GM19467 (cell line): ENCODE results near the gene BUB3.

ENCODE experiments used
- ATAC-seq: cut with Tn5 transposase; IDR thresholded peaks from one replicate; pipeline ENCODE4 v1.9.1; 2021; ENCODE audit warnings: mild to moderate bottlenecking, moderate library complexity; ENCODE audit not compliant: unreplicated experiment

BUB3 gene

DNA sequence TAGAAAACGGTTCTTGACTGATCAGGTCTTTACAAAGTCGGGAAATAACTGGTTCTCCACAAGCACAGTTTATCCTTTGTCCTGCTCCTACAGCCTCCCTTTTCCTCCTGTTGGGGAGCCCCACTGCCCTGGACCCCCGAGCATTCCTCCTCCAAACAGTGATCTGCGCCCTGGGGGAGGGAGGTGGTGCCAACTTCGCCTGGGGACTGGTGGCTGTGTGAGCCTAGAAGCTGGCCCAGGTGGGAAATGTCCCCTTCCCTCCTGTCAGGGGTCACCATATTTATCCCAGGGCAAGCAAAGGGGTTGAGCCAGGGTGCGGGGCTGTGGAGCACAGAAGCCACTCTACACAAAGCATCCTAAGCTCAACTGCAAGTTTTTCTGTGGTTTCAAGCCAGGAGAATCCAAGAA lies 13.2 kb upstream of the BUB3 start:
- ATAC-seq: no peak

DNA sequence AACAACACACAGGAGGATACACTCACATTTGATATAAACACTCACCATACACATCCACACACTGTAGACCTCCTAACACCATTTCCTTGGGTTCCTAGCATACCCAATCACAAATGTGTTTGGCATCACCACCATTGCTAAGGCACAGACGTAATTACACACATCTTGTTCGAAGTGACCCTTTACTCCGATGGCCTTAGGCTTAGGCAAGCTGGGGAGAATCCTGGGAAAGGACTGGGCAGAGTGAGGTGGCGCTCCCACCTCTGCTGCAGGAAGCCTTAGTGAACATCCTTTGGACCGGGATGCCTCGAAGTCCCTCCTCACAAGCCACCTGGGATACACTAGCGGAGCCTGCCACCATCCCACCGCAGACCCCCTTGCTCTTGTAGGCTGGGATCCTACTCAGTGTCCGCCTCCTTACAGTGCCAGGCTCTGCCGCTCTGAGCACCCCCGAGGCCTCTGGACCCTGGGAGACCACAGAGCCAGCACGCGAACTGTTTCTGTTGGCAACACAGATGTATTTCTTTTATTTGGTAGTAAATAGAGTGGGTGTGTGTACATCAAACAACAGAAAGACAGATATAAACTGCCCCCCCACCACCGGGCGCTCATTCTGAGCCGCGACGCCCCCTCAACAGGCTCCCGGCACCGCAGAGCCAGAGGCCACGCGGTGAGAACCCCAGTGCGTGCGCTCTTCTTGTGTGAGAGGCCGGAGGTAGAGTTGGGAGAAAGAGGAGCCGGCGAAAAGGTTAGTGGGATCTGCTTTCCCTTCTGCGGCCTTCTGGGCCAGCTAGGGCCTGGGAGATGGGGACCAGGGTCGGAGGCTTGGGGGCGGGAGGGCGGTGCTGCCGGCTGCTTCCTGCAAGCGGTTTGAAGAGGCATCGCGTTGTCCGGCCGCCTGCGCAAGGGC lies 12.2 kb upstream of the BUB3 start:
- no peak for ATAC-seq

DNA sequence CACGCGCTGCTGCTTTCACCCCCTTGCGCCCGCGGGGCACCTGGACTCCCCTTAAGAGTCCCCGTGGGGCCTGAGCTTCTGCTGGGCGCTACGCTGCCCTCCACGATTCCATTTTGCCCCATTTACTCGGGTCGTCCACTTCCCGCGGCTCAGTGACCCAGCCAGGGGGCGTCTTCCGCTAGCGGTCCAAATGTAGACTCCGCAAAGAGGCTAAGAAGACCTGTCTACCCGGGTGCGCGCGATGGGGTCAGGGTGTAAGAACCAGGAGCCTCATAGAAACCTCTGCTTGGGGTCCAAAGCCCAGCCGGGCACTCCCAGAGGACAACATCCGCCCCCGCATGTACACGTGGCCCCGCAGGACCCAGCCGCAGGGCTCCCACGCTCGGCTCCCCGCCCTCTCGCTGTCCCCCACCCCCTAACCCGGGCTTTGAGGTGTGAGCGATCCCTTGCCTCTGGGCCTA lies 11.5 kb upstream of the BUB3 start:
- ATAC-seq: no peak

DNA sequence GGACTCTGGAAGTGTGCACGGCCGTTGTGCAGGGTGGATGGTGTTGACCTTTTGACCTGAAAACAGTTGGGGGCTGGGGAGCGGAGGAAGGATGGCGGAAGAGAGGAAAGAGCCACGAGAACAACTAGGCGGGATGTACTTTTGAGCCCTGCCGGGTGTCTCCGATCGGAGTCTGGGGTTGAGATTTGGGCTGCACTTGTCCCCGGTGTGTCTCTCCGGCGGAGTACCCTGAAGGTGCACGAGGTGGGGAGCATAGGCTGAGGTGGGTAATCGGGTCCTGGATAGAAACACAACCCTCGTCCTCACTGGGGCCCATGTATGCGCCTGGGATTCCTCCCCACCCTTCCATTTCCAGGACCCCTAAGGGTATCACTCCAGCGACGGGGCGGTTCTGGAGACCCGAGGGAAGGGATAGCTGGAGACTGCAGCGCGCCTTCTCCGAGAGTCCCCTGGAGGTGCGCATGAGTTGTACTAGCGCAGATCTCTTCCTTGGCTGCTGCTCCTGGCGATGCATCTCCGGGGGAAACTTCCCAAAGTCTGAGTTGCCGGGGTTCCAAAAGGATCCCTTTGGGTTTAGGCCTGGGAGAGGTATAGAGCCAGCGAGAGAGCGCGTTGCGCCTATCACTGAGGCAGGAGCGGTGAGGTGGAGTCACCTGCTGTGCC lies 10.9 kb upstream of the BUB3 start:
- ATAC-seq: no peak

DNA sequence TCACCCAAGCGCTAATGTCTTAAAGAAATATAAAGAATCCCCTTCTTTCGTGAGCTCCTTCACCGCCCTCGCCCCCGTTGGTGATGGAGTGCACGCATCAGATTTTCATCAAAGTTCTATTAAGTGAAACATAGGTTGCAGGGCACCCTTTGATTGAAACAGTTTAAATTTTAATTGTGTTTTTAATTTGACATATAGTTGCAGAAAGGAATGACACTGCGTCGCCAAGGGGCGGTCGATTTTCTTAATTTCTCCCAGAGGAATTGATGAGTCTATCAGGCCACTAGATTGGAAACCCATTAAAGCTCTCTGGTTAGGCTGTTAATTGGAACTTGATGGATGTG lies 10.4 kb upstream of the BUB3 start:
- ATAC-seq: no peak

DNA sequence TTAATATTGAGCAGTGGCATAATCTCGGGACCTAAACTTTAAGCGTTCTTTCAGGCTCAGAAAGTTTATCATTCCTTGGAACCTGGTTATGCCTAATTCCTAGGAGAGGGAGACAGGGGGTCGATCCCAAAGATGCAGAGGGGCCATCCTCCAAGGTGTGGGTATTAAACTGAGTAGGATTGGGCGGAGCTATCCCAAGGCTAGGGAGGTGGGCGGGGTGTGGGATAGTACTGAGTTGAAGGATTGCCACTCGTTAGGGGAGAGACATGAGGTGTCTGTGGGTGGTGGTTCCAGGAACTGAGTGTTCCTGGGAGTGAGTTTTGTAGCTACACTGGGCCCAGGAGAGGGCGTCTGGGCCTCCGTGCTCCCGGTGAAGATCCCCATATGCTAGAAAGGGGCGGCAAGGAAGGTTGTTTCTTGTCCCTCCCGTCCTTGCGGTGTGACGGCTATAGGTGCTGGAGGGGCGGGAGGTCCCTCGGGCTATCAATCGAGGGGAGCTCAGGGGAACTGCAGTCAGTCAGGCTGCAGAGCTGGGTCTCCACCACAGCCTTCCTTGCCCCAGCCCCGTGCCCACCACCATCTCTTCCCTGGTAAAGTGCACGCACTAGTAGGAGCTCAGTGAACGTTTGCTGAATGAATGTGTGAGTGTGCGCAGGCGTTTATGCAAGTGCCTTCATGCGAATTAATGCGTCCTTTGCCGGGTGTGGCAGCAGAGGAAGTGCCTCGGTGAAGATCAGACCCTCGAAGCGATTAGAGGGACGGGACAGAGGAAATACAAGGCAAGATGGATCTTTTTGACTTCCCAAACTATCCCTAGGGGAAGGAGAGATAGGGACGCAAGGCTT lies 9.3 kb upstream of the BUB3 start:
- ATAC-seq: no peak

DNA sequence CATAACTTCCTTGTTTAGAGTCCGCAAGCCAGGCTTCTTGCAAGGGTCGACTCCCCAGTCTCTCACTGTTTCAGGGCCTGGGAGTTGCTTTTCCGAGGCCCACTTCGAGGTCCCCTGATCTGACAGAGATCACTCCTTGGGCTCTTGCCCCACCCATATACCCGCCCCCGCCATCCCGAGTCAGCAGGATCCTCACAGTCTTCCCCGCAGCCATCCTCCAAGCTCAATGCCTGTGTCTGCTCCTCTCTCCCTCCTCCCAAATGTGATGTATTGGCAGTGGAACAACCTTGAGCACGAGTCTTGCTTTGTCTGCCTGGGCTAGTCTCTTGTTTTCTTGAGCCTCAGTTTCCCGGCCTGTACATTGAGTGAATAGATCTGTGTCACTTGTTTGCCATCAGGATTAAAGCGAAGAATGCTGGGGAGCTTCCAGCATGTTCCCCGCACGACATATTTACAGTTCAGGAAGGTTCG lies 8.6 kb upstream of the BUB3 start:
- ATAC-seq: no peak

DNA sequence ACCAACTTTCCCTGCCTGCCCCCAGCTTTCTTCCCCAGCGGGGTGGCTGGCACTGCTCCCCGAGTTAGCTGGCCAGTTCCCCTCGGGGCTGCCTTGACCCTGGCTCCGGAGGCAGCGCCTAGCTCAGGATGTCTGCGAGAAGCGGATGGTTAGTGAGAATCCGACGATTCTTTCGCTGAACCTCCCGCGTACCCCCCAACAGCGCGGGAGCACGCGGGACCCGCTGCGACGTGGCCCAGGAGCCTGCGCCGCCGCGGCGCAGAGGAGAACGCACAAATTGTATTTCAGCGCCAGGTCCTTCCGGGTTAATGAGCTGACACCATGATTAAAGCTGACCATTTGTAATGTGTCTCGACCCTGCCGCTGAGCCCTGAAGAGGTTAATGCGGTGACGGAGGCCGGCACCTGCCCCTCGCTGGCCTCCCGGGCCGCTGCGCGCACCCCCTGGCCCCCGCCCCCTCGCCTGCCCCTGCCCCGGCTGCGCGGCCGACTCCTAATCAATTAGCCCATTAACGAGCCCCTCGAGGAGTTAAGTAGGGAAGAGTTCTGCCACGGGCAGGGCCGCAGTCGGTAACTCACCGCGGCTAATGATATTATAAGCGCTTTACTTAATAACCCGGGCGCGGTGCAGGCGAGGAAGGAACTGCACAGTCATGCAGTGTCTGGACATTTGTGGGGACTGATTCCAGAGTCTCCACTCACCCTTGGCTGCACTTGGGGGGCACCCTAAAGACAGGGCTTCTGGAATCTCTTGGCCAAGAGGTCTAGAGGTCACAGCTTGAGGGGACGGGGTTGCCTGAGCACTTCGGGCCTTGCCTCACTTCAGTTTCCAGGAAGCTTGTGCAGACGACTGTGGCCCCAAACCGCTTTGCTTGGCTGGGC lies 7.9 kb upstream of the BUB3 start:
- ATAC-seq: no peak

DNA sequence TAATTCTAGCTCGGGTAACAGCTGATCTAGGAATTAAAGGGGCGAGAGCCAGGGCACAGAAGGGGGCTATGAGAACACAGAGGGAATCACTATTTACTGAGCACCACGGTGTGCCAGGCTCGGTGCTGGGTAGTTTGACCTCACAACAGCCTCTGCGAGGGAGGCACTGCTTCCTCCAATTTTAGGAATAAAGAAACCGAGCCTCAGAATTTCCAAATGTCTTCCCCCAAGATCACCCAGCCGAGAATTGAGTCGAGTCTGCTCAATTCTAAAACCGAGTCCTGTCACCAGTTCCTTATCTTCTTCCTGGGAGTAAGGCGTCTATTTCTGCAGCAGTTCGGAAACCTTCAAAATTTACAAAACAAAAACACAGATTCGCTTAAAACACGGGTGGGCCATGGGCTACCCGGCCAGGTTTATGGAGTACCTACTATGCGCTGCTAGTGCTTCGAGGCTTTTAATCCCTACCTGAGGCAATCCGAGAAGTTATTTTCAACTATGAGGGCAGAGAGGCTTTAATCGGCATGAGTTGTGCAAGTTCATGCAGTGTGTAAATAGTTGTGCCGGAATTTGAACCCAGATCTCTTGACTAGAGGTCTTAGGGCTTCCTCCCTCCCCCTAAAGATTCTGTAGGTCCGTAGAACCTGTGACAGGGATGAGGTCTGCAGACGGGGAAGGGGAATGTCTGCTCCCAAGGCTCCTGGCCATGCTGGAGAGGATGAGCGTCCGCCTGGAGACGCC lies 7.1 kb upstream of the BUB3 start:
- ATAC-seq: no peak

DNA sequence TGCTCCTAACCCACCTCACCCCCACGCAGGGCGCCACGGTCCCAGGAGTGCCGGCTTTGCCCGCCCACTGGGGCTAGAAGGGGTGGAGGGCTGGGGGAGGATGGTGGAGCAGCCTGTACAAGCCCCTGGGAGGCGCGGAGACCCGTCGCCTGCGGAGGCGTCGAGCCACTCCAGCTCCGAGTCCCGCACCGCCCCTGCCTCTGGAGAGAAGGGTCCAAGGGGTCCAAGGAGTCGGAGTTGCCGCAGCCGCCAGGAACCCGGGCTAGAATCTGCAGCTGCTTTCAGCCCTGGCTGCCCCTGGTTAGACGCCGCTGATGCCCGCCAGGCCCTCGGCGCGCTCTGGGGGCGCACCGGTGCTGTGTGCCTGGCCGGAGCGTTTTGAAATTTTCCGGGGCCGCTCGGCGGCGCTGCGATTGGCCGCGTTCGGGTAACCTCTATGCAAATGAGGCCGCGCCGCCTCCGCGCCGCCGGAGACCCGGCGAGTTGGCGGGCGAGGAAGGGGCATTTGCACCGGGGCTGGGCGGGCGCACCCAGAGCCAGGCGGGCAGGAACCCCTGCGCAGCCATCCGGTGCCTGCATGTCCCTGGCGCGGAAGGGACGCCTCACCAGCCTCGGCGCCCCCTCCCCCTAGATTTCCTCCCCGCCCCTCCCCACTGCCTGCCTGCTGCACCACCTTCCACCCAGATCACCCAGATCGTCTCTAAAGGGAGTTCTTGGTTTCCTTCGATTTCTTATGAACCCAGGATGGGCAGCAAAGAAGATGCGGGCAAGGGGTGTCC lies 6.4 kb upstream of the BUB3 start, which contains the start of gene HMX2:
HMX2 (plus strand) TSS at position 502 of the 779 bp plus-strand sequence; CDS start at position 745, 243 bp downstream.
- ATAC-seq: no peak

DNA sequence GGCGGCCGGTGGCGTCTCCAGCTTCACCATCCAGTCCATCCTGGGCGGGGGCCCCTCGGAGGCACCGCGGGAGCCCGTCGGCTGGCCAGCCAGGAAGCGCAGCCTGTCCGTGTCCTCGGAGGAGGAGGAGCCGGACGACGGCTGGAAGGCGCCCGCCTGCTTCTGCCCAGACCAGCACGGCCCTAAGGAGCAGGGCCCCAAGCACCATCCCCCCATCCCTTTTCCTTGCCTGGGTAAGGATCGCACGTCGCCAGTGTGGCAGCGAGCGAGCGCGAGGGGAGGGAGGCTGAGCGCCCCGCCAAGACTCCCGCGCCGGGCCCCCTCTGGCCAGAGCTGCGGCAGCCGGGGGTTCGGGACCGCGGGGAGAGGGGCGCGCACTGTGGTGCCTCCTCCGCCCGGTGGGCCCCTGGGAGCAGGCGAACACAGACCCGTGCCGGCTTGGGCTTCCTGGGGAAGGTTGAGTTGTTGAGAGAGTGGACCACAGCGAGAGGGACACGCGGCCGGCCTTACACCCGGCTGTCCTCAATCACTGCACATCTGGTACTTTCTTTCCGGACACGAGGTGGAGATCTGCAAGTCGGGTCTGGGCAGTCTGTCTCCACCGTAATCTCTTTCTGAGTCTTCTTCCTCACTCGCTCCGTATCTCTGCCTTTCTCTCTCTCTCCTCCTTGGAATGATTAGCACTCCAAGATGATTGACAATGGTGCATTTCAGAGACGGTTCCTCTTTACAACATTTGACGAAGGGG lies 5.6 kb upstream of the BUB3 start:
- no peak for ATAC-seq

DNA sequence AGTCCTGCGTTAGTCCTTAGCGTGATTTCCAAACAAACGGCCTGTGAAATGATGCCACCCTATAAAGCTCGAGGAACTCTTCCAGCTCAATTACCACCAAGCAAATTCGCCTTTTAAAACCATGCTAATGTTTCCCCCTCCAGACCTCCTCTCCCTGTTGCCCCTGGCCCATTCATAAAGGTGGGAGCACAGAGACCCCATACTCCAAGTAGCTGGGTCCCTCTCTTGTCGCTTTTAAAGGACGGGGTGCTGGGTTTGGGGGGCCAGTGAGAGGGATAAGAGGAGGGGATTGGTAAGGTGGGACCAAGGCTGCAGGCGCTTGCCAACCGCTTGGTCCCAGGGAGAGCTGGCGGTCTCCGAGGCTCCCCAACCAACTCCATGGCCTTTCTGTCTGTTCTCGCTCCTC lies 5.0 kb upstream of the BUB3 start:
- no peak for ATAC-seq

DNA sequence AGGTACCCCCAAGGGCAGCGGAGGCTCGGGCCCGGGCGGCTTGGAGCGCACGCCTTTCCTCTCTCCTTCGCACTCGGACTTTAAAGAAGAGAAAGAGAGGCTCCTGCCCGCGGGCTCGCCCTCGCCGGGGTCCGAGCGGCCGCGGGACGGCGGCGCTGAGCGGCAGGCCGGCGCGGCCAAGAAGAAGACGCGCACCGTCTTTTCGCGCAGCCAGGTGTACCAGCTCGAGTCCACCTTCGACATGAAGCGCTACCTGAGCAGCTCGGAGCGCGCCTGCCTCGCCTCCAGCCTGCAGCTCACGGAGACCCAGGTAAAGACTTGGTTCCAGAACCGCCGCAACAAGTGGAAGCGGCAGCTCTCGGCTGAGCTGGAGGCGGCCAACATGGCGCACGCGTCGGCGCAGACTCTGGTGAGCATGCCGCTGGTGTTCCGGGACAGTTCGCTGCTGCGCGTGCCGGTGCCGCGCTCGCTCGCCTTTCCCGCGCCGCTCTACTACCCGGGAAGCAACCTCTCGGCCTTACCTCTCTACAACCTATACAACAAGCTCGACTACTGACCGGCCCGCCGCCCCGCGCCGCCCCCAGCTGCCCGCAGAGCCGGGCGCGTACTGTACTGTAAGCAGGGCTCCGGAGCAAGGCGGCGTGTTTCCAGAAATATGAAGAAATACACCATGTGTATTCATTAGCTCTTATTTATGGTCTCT lies 4.5 kb upstream of the BUB3 start:
- no peak for ATAC-seq

DNA sequence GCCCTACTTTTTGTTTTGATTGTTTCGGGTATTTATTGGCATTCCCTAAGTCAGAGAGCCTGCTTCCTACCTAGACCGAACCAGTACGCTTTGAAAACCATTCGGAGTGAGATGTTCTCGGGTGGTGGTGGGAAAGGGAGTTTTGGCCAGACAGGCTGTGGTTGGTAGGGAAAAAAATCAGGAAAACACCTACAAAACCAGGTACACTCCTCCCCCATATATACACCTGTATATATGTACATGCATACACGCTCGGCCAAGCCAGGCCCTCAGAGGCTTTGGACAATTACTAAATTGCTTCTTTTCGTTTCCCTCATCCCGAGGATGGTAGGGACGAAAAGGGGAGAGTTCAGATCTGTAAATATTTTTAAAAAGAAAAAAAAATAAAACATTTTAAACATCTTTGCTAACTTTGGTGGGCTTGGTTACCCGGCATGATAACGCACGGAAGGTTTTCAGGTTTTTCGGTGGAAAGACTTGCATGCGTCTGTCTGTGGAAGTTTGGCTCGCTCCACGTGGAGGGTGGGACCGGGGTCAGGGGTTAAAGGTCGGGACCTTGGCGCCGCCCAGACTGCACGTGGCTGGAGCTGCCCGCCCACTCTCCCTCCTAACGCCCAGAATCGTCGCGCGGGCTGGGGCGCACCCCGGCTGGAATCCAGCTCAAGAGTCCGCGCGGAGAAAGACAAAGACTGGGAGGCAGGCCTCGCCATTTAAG lies 3.8 kb upstream of the BUB3 start:
- no peak for ATAC-seq

DNA sequence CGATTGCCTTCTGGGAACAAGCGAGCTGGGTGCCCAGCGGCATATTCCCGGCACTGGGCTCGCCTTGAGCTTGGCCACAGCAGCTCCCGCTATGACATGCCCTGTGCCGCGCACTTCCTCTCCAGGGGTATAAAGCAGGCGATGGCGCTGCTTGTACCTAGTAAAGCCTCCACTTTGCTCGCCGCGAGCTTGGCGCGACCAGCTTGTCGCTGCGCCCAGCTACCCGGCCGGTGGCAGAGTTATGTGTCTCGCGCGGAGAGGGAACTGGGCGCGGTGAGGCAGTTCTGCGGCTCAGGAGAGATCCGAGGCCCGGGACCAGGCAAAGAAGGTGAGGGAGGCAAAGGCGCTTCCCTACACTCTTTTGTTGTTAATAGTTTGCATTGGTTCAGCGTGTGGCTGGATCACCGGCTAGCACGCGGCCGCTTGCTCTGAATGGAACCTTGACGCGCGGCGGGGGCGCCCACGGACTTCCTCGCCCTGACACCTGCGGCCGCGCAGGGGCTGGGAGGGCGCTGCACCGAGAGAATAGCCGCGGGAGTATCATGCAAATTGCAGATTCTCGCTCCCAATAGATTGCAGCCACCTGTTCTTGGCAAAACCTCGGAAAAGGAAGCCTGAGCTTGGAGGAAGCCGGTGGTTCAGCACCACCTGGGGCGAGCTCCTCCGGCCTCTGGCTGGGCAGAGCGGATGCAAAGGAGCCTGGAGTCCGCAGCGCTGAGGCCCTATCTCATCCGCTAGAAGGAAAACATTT lies 3.0 kb upstream of the BUB3 start:
- ATAC-seq: no peak

DNA sequence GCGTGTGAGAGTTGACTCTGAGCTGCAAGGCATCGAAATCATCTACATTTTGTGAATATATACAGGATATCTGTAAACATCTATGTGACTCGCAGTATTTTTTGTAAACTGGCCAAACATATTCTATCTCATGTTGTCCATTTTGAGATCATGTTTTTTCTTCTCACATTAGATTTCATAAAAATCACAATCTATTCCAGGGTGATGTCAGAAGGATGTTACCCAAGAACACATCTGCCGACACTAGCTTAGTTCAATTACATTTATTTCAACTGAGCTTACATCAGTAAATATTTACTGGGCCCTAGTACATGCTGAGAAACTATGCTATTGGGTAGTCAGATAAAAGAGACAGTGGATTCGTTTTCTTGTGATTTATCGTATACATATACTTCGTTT lies 2.5 kb upstream of the BUB3 start:
- ATAC-seq: no peak
